A673 (cell line): ENCODE results near the gene ORC1.

ENCODE experiments used
- EZH2 ChIP-seq: fragments of 200-600 bp; sonication (generic); IDR thresholded peaks from 2 replicates; pipeline ENCODE4 v1.6.1; 2017; ENCODE audit warnings: borderline replicate concordance, low read depth, mild to moderate bottlenecking, mixed read lengths, antibody characterized with exemption, low read length; ENCODE audit not compliant: poor library complexity, severe bottlenecking
- TF ChIP-seq, protein P1 (sequence below): fragments of 300-800, 200-600 bp; sonication (generic); conservative IDR thresholded peaks from 2 replicates; pipeline ENCODE4 v1.5.1; 2017; ENCODE audit warnings: low read depth, mild to moderate bottlenecking, antibody characterized with exemption, low read length, moderate library complexity, mixed read lengths

DNA sequence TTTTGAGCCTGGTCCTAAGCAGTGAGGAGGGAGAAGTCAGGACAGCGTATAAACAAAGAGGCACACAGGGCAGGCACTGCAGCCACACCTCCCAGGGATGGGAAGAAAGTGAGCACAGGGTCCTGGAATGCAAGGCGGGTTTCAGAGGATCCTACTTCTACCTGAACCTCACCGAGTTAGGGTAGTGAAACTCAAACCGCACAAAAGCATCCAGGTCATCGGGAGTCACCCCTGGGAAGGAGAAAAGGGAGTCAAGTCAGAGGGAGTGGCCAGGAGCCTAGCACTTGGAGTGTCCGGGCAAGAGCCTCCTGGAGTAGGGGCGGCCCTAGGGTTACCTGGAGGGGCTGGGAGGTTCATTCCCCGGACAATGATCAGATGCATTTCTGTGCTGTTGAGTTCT, 48.8 kb downstream of the ORC1 start:
- TF ChIP-seq, protein P1, sequence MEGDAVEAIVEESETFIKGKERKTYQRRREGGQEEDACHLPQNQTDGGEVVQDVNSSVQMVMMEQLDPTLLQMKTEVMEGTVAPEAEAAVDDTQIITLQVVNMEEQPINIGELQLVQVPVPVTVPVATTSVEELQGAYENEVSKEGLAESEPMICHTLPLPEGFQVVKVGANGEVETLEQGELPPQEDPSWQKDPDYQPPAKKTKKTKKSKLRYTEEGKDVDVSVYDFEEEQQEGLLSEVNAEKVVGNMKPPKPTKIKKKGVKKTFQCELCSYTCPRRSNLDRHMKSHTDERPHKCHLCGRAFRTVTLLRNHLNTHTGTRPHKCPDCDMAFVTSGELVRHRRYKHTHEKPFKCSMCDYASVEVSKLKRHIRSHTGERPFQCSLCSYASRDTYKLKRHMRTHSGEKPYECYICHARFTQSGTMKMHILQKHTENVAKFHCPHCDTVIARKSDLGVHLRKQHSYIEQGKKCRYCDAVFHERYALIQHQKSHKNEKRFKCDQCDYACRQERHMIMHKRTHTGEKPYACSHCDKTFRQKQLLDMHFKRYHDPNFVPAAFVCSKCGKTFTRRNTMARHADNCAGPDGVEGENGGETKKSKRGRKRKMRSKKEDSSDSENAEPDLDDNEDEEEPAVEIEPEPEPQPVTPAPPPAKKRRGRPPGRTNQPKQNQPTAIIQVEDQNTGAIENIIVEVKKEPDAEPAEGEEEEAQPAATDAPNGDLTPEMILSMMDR = no peak
- no peak for TF ChIP-seq EZH2
